GM12873 (cell line): ENCODE measurements around the gene SPHK2.

ENCODE experiments used
- TF ChIP-seq, protein P1 (sequence below): IDR thresholded peaks from 2 replicates; pipeline ENCODE4 v1.5.1; 2012; ENCODE audit warnings: low read depth, mild to moderate bottlenecking, moderate library complexity, low read length, control low read depth; ENCODE audit not compliant: insufficient read depth; ENCODE audit errors: missing control alignments

Gene SPHK2

DNA sequence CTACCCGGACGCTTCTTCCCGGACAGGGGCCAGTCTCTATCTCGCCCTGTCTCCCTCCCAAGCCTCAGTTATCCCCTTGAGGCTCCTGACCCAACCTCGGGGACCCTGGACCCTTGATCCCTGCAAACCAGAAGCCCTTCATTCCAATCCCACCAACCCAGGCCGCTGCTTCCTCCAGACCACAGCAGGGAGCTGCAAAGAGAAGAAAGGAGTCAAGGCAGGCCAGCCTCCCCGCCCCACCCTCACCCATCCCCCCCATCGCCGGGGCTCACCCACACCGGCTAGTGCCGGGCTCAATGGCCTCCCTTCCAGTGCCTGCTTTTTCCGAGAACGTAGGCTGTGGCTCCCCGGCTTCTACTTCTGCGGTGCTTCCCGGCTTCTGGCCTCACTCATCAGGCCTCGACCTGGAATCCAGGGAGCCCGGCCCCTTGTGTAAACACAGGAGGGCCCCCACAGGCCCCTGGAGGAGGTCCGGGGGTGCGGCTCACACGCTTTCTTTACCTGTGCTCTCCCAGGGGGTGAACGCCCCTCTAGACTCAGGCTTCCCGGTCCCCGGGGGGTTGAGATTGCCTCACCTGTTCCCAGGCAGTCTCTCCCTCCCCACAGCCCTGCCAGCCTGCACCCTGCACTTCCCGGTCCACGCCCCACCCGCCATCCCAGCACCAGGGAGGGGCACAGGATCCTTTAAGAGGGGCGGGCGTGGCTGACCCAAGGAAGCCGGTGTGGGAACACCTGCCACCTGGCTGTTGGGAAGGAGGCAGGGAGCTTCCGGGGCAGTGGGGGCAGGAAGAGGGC lies 4.7 kb upstream of the SPHK2 start, which contains the start of gene FAM83E:
TSS of gene FAM83E (minus strand) at position 641 of the 795 bp plus-strand sequence. CDS start 1,704 bp downstream, outside the sequence.
- TF ChIP-seq, protein P1, sequence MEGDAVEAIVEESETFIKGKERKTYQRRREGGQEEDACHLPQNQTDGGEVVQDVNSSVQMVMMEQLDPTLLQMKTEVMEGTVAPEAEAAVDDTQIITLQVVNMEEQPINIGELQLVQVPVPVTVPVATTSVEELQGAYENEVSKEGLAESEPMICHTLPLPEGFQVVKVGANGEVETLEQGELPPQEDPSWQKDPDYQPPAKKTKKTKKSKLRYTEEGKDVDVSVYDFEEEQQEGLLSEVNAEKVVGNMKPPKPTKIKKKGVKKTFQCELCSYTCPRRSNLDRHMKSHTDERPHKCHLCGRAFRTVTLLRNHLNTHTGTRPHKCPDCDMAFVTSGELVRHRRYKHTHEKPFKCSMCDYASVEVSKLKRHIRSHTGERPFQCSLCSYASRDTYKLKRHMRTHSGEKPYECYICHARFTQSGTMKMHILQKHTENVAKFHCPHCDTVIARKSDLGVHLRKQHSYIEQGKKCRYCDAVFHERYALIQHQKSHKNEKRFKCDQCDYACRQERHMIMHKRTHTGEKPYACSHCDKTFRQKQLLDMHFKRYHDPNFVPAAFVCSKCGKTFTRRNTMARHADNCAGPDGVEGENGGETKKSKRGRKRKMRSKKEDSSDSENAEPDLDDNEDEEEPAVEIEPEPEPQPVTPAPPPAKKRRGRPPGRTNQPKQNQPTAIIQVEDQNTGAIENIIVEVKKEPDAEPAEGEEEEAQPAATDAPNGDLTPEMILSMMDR = no peak

DNA sequence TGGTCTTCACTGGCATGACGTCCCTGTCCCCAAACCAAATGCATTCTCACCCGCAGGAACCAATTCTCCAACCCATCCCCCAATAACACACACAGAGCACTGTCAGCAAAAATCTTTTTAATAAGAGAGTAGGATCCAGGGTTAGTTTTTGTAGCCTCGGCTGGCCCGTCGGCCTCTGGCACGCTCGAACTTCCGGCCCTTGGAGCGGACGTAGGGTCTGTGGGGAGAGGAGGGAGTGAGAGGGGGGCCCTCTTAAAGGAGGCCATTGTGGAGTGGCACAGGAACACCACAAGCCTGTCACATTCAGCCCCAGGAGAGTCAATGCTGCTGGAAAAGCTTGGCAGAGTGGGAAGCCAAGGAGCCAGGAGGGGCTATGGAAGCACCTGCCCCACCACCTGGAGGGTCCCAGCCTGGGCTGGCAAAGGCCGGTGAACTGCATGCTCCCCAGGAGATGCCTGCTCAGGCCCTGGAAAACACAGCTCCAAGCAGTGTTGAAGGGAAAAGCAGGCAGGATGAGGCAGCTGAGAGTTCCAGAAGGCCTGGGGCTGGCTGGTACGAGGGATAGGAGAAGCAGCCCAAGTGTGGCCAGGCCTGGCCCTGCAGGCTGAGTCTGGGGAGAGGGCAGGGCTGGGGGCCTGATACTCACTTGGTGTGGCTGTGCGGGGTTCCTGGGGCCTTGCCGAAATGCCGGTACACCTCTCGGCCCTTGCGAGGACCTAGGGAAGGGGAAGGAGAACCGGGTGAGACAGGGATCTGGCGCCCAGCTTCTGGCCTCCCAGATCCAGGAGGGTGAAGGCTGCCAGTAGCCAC lies 3.9 kb upstream of the SPHK2 start:
- TF ChIP-seq, protein P1 = no peak

DNA sequence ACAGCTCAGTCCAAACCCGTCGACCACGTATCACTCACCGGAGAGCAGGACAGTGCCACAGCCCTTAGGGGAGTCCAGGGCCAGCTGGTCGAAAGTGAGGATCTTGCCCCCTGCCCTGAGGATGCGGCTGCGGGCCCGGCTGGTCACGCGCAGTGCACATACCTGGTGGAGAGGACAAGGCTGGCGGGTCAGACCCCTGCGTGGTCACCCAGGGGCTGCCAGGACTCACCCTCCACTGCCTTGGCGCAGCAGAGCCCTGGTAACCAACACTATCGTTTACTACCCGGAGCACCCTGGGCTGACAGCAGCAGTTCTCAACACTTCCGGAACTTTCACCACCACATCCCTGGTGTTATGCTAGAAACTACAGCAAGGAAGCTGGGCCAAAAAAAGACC lies 3.3 kb upstream of the SPHK2 start:
- TF ChIP-seq, protein P1 = no peak

DNA sequence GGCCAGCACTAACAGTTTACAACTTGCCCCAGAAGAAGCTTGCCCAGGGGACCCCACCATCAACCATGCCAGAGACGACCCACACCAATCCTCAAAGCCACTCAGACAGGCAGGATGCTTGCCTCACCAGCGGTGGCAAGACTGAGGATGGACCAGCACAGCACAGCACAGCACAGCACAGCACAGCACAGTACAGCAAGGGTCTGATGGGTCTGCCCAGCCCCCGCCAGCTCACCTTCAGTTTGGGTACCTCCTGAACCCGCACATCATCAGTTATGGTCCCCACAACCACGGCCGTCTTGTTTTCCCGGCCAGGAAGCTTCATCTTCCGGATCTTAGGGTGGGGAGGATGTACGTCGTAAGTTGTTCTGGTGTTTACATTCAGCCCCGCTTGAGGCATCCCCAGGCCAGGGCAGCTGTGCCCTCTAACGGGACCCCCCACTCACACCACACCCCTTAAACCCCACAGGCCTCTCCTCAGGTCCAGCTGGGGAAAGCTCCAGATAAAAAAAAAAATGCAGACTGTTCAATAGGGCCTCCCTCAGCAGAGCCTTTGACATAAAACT lies 2.7 kb upstream of the SPHK2 start:
- TF ChIP-seq, protein P1 = no peak

DNA sequence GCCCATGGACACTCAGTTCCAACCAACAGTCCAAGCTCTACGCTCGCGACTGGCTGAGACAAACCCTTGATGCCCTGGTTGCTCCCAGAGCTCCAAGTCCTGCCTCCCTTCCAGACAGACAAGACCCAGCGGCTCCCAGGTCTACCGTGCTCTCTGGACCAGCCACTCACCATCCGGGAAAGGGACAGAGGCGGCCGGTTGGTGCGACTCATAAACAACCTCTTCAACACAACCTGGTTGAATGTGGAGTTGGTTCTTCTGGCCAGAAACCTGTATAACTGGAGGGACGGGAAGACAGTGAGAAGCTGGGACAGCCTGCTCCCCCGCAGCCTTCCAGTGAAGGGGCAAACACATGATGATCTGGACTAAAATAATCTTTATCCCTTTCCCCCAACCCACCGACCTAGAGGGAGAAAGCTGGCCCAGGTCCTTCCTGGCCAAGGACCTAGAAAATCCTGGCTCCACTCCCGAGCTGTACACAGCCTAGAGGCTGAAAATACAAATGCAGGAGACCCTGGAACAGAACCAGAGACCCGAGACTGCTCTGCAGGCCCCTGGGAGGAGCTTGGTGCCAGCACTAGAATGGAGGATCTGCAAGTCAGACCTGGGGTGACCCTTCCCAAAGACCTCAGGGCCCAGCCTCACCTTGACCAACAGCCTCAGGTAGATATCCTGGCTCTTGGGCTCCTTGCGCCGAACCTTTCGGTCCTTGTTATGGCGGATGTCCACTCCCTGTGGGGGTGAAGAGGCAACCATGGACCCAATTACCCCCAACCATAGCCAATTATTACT lies 2.0 kb upstream of the SPHK2 start:
- TF ChIP-seq, protein P1 = no peak

DNA sequence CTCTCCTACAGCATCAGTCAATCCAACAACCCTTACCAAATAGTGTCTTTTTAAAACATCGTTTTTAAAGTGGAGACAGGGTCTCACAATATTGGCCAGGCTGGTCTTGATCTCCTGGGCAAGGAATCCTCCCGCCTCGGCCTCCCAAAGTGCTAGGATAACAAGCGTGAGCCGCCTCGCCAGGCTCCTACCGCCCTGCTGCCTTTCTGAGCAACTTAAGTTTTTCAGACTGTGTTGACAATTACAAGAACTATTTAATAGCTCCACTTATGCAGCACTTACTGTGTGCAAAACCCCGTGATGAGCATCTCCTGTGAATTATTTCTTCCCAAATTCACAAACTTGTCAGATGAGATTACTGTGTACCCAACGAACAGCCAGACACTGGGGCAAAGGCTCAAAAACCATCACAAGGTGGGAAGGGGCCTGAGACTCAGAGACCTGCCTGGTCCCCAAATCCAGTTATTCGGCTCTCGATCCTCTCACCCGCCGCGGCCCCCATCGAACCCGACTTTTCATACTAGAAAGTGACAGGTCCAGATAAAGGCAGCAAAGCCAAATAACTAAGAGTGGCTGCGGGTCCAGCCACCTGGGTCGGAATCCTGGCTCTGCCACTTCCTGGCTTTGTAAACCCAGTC lies 909 bp upstream of the SPHK2 start:
- TF ChIP-seq, protein P1 = no peak
